Fibroblast of villous mesenchyme (primary cell): ENCODE measurements around the gene KCNIP4. TPM values are rescaled to one million over a fixed set of nuclear protein-coding genes. Genes with fewer than 3 reads are reported as not detected.

Experiments used
- DNase-seq: peaks from one replicate; pipeline ENCODE4 v3.0.0-alpha.2; 2010; ENCODE audit warnings: low read depth
- H3K4me3 ChIP-seq: 2 replicates; pipeline ENCODE4 v1.5.1; 2011; ENCODE audit warnings: low read depth, mild to moderate bottlenecking, low read length
- total RNA-seq: library from RNA; depleted of rRNA; stranded (reverse); fragments of >200 nt; gene quantifications from 2 replicates; pipeline ENCODE4 v1.2.3, GENCODE V29; 2012
- TF ChIP-seq, protein P1 (sequence below): IDR thresholded peaks from 2 replicates; pipeline ENCODE4 v1.5.1; 2012; ENCODE audit warnings: low read depth, mild to moderate bottlenecking, low read length; ENCODE audit not compliant: insufficient read depth

The KCNIP4 gene
- total RNA-seq, 1 donor = under 0.01 TPM

DNA sequence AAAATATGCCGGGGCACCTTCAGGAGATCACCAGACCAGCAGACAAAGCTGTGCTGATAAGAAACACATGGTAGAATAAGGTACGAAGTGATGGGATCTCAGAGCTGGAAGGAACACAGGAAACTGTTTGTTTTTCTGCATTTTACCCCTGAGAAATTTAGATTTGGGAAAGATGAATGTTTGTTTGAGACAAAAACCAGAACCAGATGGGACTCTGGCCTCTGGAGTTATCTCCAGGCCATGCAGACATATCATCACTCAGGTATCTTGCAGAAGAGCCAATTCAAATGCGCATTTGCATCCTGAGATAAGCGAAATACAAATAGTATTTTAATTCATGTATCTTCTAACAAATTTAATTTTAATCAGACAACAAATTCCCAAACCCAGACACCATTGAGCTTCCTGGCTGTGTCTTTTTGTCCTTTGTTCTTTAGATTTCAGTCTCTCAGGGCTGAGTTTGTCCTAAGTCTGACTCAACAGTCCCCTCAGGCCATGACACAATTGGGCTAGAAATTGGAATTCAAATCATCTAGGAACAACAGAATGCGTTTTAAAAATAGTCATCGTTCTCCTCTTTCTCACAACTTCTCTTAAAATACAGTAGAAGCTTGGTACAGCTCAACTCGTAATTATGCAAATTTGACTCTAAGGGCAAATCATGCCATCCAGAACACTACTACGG, 1089.3 kb downstream of the KCNIP4 start:
- TF ChIP-seq, protein P1, sequence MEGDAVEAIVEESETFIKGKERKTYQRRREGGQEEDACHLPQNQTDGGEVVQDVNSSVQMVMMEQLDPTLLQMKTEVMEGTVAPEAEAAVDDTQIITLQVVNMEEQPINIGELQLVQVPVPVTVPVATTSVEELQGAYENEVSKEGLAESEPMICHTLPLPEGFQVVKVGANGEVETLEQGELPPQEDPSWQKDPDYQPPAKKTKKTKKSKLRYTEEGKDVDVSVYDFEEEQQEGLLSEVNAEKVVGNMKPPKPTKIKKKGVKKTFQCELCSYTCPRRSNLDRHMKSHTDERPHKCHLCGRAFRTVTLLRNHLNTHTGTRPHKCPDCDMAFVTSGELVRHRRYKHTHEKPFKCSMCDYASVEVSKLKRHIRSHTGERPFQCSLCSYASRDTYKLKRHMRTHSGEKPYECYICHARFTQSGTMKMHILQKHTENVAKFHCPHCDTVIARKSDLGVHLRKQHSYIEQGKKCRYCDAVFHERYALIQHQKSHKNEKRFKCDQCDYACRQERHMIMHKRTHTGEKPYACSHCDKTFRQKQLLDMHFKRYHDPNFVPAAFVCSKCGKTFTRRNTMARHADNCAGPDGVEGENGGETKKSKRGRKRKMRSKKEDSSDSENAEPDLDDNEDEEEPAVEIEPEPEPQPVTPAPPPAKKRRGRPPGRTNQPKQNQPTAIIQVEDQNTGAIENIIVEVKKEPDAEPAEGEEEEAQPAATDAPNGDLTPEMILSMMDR = no peak
- no peak overlapping the region for H3K4me3 ChIP-seq

DNA sequence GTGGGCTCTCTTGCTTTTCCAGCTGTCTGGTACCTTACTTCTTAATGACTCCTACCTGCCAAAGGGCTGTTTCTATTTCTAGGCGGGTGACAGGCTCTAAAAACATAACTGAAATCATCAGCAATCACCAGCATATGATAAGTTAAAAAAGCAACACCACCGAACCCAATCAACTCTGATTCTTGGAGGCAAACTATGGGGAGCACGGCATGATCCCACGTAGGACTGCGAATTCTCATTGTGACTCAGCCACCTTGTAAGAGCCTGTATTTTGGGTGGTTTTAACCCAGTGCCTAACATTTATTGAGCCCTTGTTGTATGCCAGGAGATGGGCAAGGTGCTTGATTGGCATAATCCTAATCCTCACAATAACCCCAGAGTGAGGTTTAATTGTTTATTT, 1091.5 kb downstream of the KCNIP4 start:
- H3K4me3 ChIP-seq = no peak overlapping the region
- TF ChIP-seq, protein P1 = no peak
- no peak for DNase-seq

More for the DNA sequence above, 1089.3 kb downstream of the KCNIP4 start:
- no peak for DNase-seq

GRCh38 chr4:20847124-20847747, 1101.3 kb downstream of the KCNIP4 start:
- H3K4me3 ChIP-seq = no peak overlapping the region
- DNase-seq = peak; percentile 48
- TF ChIP-seq, protein P1 = no peak

DNA sequence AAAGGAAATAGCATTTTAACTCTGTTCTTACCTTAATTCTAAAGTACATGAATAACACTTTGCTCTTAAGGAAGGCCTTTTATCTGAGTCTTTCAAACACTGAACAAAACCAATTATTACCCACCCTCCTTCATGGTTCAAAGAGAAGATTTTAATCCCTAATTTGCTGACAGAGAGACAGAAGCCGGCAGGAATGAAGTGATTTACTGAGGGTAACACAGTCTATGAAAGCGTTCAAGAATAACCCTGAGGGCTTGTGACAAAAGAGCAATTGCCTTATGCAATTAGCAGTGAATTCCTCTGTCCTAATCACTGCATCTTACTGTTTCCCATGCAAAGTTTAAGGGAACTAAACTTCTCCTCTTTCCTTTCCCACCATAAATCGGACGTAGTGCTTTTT, 1104.3 kb downstream of the KCNIP4 start:
- TF ChIP-seq, protein P1 = no peak
- no peak overlapping the region for H3K4me3 ChIP-seq
- DNase-seq = peak; percentile 48

GRCh38 chr4:20840648-20841190, 1107.9 kb downstream of the KCNIP4 start:
- no peak overlapping the region for H3K4me3 ChIP-seq
- no peak for DNase-seq
- TF ChIP-seq, protein P1 = no peak

DNA sequence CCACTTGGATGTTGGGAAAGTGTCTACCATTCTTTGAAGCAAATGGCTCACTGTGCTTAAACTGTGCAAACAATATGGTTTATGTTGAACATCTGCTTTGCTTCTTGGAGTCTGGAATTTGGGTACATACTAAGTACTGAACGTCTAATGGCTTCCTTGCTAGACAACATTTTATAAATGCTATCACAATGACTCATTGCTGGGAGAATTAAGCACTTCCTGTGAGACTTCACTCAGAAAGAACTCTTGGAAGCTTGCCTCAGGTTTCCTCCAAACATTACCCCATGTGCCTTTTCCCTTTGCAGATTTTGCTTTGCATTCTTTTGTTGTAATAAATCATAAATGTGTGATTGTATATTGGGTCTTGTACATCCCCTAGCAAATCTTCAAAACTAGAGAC, 1108.6 kb downstream of the KCNIP4 start:
- TF ChIP-seq, protein P1 = no peak

More for the DNA sequence above, 1108.6 kb downstream of the KCNIP4 start:
- DNase-seq = peak; percentile 86
- no peak overlapping the region for H3K4me3 ChIP-seq
